Upper lobe of right lung (tissue), 1 donor: ENCODE data around the gene RNASE13. TPM values are rescaled to one million over a fixed set of nuclear protein-coding genes. Genes with fewer than 3 reads are reported as not detected.
A peak's percentile ranks its signal among the peaks of the same experiment; 100 is the strongest.

ENCODE experiments used
- ATAC-seq: fragments of 200-7000 bp; cut with Tn5 transposase; one replicate; pipeline ENCODE4 v1.9.1; 2020; ENCODE audit warnings: mild to moderate bottlenecking, moderate library complexity
- DNase-seq: peaks from one replicate; pipeline ENCODE4 v3.0.0-alpha.2; 2020
- H3K27ac ChIP-seq: fragments of 200-600 bp; one replicate; pipeline ENCODE4 v1.8.0; 2022
- H3K27me3 ChIP-seq: fragments of 200-600 bp; one replicate; pipeline ENCODE4 v1.8.0; 2022; ENCODE audit warnings: mild to moderate bottlenecking
- H3K36me3 ChIP-seq: fragments of 200-600 bp; one replicate; pipeline ENCODE4 v1.8.0; 2022
- H3K4me1 ChIP-seq: fragments of 200-600 bp; one replicate; pipeline ENCODE4 v1.8.0; 2022
- H3K4me3 ChIP-seq: fragments of 200-600 bp; one replicate; pipeline ENCODE4 v1.8.0; 2022; ENCODE audit warnings: mild to moderate bottlenecking
- H3K9me3 ChIP-seq: fragments of 200-600 bp; one replicate; pipeline ENCODE4 v1.8.0; 2022
- CTCF ChIP-seq: fragments of 200-600 bp; IDR thresholded peaks from one replicate; pipeline ENCODE4 v1.8.0; 2022; ENCODE audit warnings: antibody characterized with exemption
- intact Hi-C: fragments of 100-400 bp; cut with DNase I; formaldehyde crosslinking; loops from one replicate; pipeline ENCODE4 v1.11.0; 2022
- total RNA-seq: library from RNA; stranded (reverse); fragmentation: NEBNext Ultra II Directional; extraction: Animal tissue kit (Norgen Biotek cat#: 25700); gene quantifications from one replicate; pipeline ENCODE4 v1.2.1, GENCODE V29; 2021
- donor health status: DM: no; HTN: yes; CAD: no; lungs with severe emphysema.

RNASE13 gene
- total RNA-seq, 1 donor from 2014 or later = not detected

GRCh38 chr14:21055432-21056117 lies 21.0 kb upstream of the RNASE13 start:
- H3K27me3 ChIP-seq = no peaks in the 10 kb centered on the region
- no peak for TF ChIP-seq CTCF
- H3K4me3 ChIP-seq = no peak overlapping the region
- H3K9me3 ChIP-seq = no peaks in the 10 kb centered on the region
- DNase-seq (no peak), ATAC-seq (no peak)
- H3K4me1 ChIP-seq = no peaks in the 10 kb centered on the region
- intact Hi-C loops = no loop called here
- H3K27ac ChIP-seq = no peak overlapping the region
- H3K36me3 ChIP-seq = no peaks in the 10 kb centered on the region

- Histone ChIP-seq H3K27me3 (no peaks in the 10 kb centered on the region), H3K36me3 (no peaks in the 10 kb centered on the region), H3K27ac (no peak overlapping the region), H3K4me3 (no peak overlapping the region), H3K9me3 (no peaks in the 10 kb centered on the region), H3K4me1 (no peaks in the 10 kb centered on the region)
- intact Hi-C loops = no loop called here
- DNase-seq (no peak), ATAC-seq (no peak)
- TF ChIP-seq CTCF = no peak
Measured at GRCh38 chr14:21054768-21055145, 20.1 kb upstream of the RNASE13 start.

- Histone ChIP-seq H3K27me3 (no peaks in the 10 kb centered on the region), H3K9me3 (no peaks in the 10 kb centered on the region), H3K4me1 (no peaks in the 10 kb centered on the region), H3K4me3 (no peak overlapping the region), H3K36me3 (no peaks in the 10 kb centered on the region), H3K27ac (no peak overlapping the region)
- DNase-seq (no peak), ATAC-seq (peak; percentile 41)
- TF ChIP-seq CTCF = no peak
- intact Hi-C loops = no loop called here
Measured at GRCh38 chr14:21054123-21054767, 19.6 kb upstream of the RNASE13 start.

- H3K27me3 ChIP-seq = no peaks in the 10 kb centered on the region
- no peak overlapping the region for H3K27ac ChIP-seq
- ATAC-seq (no peak), DNase-seq (no peak)
- no peaks in the 10 kb centered on the region for H3K9me3 ChIP-seq
- no peak overlapping the region for H3K4me3 ChIP-seq
- H3K4me1 ChIP-seq = no peaks in the 10 kb centered on the region
- TF ChIP-seq CTCF = no peak
- intact Hi-C loops = no loop called here
- H3K36me3 ChIP-seq = no peaks in the 10 kb centered on the region
Measured at GRCh38 chr14:21053184-21054122, 18.8 kb upstream of the RNASE13 start.

GRCh38 chr14:21050597-21050996 lies 16.0 kb upstream of the RNASE13 start:
- peaks cover 8% of the 10 kb centered on the region for H3K4me1 ChIP-seq
- intact Hi-C loops = no loop called here
- no peak overlapping the region for H3K27ac ChIP-seq
- ATAC-seq = peak; percentile 13
- TF ChIP-seq CTCF = no peak
- no peaks in the 10 kb centered on the region for H3K9me3 ChIP-seq
- H3K27me3 ChIP-seq = no peaks in the 10 kb centered on the region
- H3K36me3 ChIP-seq = no peaks in the 10 kb centered on the region
- DNase-seq = no peak
- no peak overlapping the region for H3K4me3 ChIP-seq
